Measurements from ENCODE around the gene C1QTNF12.

Gene C1QTNF12

GRCh38 chr1:1286313-1287261 lies 40.1 kb upstream of the C1QTNF12 start:
- peaks cover 18% of the 10 kb centered on the region for H3K4me1 ChIP-seq
- TF ChIP-seq CTCF (IDR thresholded peaks at IDR 0.05; ENCODE audit: low read depth, low read length), result no peak
- H3K36me3 ChIP-seq, result no peaks in the 10 kb centered on the region
- no peak overlapping the region for H3K4me3 ChIP-seq (ENCODE audit: low read depth, low read length)
- H3K9me3 ChIP-seq, result no peaks in the 10 kb centered on the region
- DNase-seq, result peak; percentile 19
- peaks cover 14% of the 10 kb centered on the region for H3K27me3 ChIP-seq

DNA sequence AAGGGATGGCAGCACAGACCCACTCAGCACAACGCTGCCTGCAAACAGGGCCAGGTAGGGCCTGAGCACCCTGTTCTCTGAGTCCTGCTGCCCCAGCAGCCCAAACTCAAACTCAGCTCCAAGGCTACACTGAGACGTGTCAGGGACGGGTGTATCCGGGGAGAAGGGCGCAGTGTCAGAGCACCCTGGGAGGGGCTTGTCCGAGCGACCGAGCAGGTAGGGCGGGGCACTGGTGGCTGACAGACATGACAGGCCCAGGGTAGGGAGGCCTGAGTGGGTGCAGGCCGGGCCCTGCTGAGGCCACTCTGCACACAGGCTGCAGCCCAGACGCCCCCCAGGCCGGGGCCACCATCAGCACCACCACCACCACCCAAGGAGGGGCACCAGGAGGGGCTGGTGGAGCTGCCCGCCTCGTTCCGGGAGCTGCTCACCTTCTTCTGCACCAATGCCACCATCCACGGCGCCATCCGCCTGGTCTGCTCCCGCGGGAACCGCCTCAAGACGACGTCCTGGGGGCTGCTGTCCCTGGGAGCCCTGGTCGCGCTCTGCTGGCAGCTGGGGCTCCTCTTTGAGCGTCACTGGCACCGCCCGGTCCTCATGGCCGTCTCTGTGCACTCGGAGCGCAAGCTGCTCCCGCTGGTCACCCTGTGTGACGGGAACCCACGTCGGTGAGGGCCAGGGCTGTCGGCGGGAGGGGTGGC lies 39.2 kb upstream of the C1QTNF12 start:
- H3K4me3 ChIP-seq (ENCODE audit: low read depth, low read length), result no peak overlapping the region
- peaks cover 14% of the 10 kb centered on the region for H3K27me3 ChIP-seq
- DNase-seq, result peak; percentile 31
- no peaks in the 10 kb centered on the region for H3K36me3 ChIP-seq
- peaks cover 9% of the 10 kb centered on the region for H3K4me1 ChIP-seq
- no peaks in the 10 kb centered on the region for H3K9me3 ChIP-seq
- TF ChIP-seq CTCF (IDR thresholded peaks at IDR 0.05; ENCODE audit: low read depth, low read length), result no peak

- DNase-seq, result peak; percentile 17
- H3K4me1 ChIP-seq, result peaks cover 3% of the 10 kb centered on the region
- peaks cover 9% of the 10 kb centered on the region for H3K27me3 ChIP-seq
- no peaks in the 10 kb centered on the region for H3K36me3 ChIP-seq
- H3K9me3 ChIP-seq, result no peaks in the 10 kb centered on the region
- H3K4me3 ChIP-seq (ENCODE audit: low read depth, low read length), result no peak overlapping the region
- TF ChIP-seq CTCF (IDR thresholded peaks at IDR 0.05; ENCODE audit: low read depth, low read length), result no peak
These were observed 38.6 kb upstream of the C1QTNF12 start for GRCh38 chr1:1285102-1285571.

GRCh38 chr1:1284221-1285101 lies 37.9 kb upstream of the C1QTNF12 start:
- Histone ChIP-seq H3K4me1 (peaks cover 3% of the 10 kb centered on the region), H3K36me3 (no peaks in the 10 kb centered on the region), H3K9me3 (no peaks in the 10 kb centered on the region), H3K27me3 (peaks cover 9% of the 10 kb centered on the region), H3K4me3 (ENCODE audit: low read depth, low read length) (no peak overlapping the region)
- TF ChIP-seq CTCF (IDR thresholded peaks at IDR 0.05; ENCODE audit: low read depth, low read length), result no peak
- peak; percentile 16 for DNase-seq

DNA sequence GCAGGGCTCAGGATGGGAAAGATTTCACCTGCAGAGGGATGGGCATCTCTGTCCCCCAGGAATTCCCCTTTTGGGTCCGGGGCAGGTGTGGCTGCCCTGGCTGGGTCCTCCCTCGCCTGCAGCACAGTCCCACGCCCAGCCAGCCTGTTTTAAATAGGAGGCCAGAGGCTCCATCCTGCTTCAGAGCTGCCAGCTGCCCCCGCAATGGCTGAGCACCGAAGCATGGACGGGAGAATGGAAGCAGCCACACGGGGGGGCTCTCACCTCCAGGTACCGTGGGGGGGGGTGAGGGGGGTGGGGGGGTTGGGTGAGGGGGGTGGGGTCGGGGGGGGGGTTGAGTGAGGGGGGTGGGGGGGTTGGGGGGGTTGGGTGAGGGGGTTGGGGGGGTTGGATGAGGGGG lies 37.3 kb upstream of the C1QTNF12 start:
- peak; percentile 64 for DNase-seq
- peaks cover 9% of the 10 kb centered on the region for H3K27me3 ChIP-seq
- H3K4me3 ChIP-seq (ENCODE audit: low read depth, low read length), result no peak overlapping the region

More for the DNA sequence above, 37.3 kb upstream of the C1QTNF12 start:
- Histone ChIP-seq H3K9me3 (no peaks in the 10 kb centered on the region), H3K36me3 (no peaks in the 10 kb centered on the region), H3K4me1 (peaks cover 3% of the 10 kb centered on the region)
- no peak for TF ChIP-seq CTCF (IDR thresholded peaks at IDR 0.05; ENCODE audit: low read depth, low read length)

All from BE2C (cell line).